GM21717 (cell line): ENCODE measurements around the gene CRISPLD2.

Experiments used
- ATAC-seq: cut with Tn5 transposase; IDR thresholded peaks from one replicate; pipeline ENCODE4 v1.9.1; 2021; ENCODE audit warnings: mild to moderate bottlenecking, moderate library complexity; ENCODE audit not compliant: unreplicated experiment

CRISPLD2 gene

GRCh38 chr16:84795329-84796053 is 24.3 kb upstream of the CRISPLD2 start:
- ATAC-seq: no peak

DNA sequence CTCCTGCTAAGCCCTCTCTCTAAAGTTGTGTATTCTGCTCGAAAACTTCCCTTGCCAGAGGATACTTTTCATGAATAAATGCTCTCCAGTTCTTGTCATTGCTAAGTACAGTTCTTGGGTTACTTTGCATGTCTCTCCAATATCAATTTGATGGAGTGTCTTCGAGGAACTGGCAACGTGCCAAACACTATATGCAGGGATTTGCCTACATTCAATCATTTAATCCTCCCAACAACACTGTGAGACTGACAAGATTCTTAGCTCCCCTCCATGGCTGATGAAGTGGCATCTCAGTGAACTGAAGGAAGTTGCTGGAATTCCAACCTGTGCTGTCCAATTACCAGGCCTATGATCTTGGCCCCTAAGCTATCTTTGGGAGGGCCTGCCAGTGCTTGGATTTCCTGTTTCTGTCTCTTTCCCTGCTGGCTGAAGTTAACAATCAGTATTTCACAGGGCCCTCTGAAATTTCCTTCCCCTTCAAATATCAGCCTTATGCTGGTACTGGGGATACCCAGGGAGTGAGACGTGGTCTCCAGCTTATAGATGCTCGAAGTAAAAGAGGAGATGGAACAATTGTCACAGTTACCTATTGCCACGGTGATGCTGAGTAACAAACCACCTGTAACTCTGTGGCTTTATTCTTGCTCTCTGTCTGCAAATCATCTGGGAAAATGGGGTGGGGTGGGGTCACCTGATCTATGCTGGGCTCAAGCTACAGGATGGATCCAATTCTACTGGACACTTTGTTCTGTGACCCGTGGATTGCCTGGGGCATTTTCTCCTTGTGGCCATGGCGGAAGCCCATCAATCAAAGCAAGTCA is 19.4 kb upstream of the CRISPLD2 start:
- ATAC-seq: no peak

DNA sequence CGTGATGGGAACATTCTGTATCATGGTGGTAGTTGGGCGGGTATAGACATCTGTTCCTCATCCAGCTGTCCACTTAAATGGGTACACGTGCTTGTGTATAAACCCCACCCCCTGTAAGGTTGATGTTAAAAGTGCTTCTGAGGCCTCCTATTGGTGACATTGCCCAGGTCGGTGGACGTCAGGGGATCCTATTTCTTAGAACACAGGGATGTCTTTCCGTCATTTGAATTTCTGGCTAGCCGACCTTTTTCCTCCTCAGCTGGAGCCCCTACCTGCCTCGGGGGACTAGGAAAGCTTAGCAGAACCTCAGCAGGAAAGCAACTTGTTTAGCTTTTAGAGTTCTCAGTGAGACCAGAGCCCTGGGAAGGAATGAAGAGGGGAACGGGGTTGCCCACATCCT is 16.6 kb upstream of the CRISPLD2 start:
- no peak for ATAC-seq

DNA sequence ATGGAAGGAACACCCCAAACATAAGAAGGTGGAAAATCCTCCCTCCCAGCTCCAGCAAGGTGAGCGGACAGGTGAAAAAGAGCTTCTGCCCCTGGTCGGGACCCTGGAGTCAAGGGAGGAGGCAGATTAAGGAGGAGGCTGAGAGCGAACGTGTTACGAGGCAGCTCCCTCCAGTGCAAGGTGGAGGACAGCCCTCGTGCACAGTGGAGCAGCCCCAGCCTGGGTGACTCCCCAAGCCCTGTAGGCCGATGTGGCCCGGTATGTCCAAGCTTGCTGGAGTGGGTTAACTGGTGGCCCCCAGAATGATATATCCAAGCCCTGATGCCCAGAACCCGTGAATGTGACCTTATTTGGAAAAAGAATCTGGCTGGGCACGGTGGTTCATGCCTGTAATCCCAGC is 15.5 kb upstream of the CRISPLD2 start:
- no peak for ATAC-seq

DNA sequence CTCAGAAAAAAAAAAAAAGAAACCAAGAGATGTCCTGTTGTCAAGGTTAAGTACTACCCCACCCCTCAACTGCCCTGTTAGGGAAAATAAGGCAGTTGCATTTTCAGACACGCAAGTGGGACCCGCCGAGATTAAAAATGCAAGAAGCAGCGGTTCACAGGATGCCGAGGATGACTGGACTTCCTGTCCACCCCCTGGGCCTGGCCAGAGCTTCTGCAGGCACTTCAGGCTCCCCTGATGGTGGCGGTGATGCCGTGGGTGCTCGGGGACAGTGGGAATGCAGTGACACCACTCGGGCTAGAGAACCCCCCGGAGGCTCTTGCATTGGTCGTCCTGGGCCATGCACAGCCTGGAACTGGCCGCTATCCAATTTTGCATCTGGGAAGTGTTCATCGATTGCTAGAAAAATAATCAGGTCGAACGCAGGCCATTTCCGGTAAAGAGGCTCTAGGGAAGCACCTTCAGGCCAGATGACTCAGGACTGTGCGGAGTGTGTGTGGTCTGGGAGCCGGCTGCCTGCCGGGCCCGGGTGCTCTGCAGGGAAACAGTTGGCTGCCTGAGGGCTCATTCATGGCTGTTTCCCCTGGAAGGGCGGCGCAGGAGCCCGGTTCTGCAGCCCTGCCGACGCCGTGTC is 13.4 kb upstream of the CRISPLD2 start:
- ATAC-seq: no peak

- ATAC-seq: no peak
Observed at GRCh38 chr16:84806890-84807258, 12.9 kb upstream of the CRISPLD2 start.

- ATAC-seq: no peak
Observed at GRCh38 chr16:84807776-84808175, 12.0 kb upstream of the CRISPLD2 start.

DNA sequence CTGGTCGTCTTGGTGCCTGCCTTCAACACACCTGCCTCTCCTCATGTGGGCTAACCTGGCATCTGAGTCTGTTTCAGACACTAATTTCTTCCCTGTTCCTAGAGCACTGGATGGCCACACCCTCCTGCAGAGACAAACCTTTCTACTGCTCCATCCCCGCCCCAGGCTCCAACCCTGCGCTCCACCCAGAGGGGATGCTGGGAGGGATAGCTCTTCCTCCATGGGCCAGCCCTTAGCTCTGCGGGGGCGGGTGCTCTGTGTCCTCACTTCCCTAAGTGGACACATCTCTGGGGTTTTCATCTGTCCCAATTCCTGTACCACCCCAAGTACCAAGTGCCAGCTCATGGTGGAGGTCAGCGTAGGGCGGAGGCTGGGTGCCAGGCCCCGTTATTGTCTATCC is 11.0 kb upstream of the CRISPLD2 start:
- ATAC-seq: no peak

- peak; percentile 60 for ATAC-seq
Observed at GRCh38 chr16:84810518-84811273, 9.1 kb upstream of the CRISPLD2 start.

DNA sequence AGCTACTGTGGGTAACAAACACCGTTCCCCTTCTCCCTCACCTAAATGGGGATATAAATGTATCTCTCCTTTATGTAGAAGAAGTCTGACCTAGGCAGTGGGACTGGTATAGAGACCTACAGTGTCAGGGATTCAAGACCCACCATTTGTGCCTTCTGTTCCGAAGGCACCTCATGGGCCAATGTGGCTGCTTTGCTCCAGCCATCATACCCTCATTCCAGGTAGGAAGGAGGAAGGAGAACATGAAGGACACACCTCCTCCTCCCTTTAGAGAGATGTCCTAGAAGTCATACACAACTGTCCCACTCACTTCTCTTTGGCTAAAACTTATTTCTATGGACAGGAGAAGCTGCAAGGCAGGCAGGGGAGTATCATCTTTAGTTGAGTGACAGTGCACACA is 8.3 kb upstream of the CRISPLD2 start:
- no peak for ATAC-seq

- ATAC-seq: no peak
Observed at GRCh38 chr16:84813141-84813934, 6.4 kb upstream of the CRISPLD2 start.

- no peak for ATAC-seq
Observed at GRCh38 chr16:84815462-84815861, 4.3 kb upstream of the CRISPLD2 start.

GRCh38 chr16:84816023-84816422 is 3.8 kb upstream of the CRISPLD2 start:
- ATAC-seq: no peak

- ATAC-seq: no peak
Observed at GRCh38 chr16:84816485-84816884, 3.3 kb upstream of the CRISPLD2 start.

- ATAC-seq: no peak
Observed at GRCh38 chr16:84817206-84817605, 2.6 kb upstream of the CRISPLD2 start.

DNA sequence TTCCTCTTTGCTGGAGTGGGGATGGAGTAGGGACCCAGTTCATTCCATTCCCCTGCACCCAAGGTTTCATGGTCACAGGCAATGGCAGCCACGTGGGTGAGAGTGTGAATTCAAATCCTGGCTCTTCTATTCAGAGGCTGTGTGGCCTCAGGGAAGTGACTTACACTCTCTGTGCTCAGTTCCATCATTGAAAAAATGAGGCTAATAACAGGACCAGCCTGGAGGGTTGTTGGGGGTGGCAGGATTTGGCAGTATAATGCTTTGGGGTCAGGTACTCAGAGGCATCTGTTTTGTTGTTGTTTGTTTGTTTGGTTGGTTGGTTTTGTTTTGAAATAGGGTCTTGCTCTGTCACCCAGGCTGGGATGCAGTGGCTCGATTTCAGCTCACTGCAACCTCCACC is 2.2 kb upstream of the CRISPLD2 start:
- ATAC-seq: no peak

DNA sequence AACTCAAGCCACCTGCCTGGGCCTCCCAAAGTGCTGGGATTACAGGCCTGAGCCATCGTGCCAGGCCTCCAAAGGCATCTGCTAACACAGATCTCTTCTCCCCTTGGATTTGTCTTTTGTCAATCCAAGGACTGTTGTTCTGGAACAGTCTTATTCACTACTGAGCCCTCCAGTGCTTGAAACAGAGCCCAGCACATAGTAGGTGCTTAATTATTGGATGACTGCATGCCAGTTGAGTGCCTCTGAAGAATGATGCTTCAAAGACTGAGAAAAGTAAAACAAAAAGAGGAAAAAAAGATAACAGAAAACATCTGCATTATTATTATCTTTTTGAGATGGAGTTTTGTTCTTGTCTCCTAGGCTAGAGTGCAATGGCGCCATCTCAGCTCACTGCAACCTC is 1.7 kb upstream of the CRISPLD2 start:
- ATAC-seq: no peak

DNA sequence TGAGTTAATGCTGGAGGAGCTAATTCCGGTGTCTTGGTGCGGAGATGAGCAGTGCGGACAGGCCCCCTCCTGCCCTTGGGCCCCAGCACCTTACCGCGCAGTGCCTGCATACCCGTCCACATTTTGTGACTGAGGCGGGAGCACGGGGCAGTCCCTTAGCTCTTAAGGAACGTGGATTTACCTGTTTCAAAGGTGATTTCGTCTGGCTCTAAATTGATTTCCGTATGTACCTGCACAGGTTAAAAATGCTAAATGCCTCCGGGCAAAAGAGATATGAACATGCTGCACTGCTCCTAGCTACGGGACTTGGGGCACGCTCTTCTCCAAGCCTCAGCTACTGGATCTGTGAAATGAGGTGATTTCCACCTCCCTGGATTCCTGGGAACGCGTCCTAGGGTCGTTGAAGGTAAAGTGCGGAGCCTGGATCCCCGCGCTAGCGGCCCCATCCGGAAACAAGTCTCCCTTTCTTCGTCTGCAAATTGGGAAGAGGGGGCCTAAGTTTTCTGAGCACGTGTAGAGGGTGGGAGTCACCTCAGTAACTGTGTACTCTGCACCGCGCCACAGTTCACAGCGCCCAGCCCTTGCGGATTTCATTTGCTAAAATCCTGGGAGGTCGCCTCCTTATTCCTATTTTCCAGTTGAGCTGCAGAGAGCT is 669 bp upstream of the CRISPLD2 start:
- no peak for ATAC-seq

DNA sequence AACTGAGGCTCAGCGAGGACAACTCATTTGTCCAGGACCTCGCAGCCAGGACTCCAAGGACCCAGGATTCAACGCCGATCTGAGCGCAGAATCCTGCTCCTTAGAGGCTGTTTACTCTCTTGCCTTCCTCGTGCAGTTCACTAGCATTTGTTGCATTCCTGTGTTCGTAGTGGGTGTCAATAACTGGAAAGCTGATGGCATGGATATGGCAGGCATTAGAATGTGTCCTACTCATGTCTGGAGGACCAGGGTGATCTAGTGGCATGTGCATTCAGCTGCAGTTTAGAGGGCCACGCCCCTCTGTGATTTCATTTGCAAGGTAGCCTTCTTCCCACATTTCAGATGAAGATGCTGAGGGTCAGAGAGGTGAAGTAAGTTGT is 510 bp downstream of the CRISPLD2 start:
- ATAC-seq: no peak

- no peak for ATAC-seq
Observed at GRCh38 chr16:84820771-84821170, 986 bp downstream of the CRISPLD2 start.
